Colon (tissue), 2 donors: ENCODE data around the gene DCUN1D2.

Source experiments
- FAIRE-seq: peaks from 2 replicates; lab custom pipeline; 2012; peaks lifted over from hg19 to GRCh38; lab: Jason Lieb, UNC
- donor health status: control.
- donor health status: control.

Gene DCUN1D2

DNA sequence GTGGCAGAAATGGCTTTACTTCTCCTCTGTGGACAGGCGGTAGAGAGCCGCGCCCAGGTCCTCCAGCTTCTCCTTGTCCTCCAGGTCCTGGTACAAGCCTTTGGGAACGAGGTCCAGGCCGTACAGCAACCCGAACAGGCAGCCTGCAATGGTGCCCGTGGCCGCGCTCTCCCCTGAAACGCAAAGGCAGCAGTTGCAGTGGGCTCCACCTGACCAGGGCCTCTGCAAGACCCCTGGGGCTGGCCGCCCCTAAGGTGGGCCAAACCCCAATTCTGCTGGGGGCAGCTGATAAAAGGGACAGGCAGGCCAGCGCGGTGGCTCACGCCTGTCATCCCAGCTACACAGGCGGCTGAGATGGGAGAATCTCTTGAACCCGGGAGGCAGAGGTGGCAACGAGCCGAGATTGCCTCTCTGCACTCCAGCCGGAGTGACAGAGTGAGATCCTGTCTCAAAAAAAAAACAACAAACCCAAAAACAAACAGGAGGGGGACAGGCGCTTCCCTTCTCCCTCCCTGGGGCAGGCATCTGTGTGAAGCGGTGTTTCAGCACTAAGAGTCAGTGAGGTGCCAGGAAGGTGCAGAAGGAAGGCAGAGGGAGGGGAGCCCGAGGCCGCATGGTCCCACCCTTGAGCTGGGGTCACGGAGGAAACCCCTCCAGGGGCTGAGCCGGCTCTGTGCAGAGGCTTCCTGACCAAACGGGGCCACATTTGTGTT lies 67.5 kb downstream of the DCUN1D2 start:
- FAIRE-seq, result no peak

- no peak for FAIRE-seq
Observed at GRCh38 chr13:113421673-113422270, 68.7 kb downstream of the DCUN1D2 start.

- no peak for FAIRE-seq
Observed at GRCh38 chr13:113420833-113421600, 69.5 kb downstream of the DCUN1D2 start.

DNA sequence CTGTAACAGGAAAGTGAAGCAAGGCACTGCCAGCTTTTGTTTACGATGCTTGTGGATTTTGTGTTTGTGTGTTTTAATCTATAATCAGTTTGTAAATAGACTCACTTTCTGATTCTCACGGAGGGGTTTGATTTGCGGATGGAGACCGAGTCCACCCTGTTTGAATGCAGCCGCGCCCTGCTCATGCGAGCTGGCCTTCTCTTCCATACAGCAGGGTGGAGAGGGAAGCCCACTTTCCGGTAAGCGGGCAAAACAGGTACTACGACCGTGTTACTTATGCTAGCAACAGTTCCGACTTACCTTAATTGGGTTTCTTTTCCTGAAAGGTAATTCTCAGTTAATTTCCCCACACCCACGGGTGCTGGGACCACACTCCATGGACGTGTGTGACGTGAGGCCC lies 70.3 kb downstream of the DCUN1D2 start:
- FAIRE-seq, result no peak

DNA sequence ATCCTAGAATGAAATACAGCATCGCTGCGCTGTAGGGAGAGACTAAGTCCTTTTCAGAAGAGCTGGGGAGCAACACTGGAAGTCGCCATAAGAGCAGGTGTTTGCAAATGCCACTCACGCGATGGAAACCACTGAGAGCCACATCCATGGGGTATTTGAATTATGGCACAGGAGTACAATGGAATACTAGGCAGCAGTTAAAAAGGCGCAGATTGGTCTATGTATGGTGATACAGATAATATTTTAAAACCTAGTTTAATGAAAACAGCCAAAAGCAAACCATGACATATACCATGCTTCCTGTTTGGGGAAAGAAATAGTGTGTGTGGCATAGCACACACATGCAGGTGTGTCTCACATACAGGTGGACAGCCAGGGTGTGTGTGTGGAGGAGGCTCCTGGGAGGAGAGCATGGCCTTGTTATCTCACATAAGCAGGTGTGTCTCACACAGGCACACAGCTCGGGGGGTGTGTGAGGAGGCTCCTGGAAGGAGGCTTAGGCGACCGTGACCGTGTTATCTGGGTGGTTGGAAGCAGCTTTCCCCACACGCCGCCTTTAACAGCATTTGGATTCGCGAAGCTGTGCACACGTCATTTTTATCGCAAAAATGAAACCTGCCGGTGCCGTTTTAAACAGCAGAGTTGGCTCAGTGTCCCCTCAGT lies 70.8 kb downstream of the DCUN1D2 start:
- no peak for FAIRE-seq

- no peak for FAIRE-seq
Observed at GRCh38 chr13:113418722-113419049, 71.8 kb downstream of the DCUN1D2 start.

DNA sequence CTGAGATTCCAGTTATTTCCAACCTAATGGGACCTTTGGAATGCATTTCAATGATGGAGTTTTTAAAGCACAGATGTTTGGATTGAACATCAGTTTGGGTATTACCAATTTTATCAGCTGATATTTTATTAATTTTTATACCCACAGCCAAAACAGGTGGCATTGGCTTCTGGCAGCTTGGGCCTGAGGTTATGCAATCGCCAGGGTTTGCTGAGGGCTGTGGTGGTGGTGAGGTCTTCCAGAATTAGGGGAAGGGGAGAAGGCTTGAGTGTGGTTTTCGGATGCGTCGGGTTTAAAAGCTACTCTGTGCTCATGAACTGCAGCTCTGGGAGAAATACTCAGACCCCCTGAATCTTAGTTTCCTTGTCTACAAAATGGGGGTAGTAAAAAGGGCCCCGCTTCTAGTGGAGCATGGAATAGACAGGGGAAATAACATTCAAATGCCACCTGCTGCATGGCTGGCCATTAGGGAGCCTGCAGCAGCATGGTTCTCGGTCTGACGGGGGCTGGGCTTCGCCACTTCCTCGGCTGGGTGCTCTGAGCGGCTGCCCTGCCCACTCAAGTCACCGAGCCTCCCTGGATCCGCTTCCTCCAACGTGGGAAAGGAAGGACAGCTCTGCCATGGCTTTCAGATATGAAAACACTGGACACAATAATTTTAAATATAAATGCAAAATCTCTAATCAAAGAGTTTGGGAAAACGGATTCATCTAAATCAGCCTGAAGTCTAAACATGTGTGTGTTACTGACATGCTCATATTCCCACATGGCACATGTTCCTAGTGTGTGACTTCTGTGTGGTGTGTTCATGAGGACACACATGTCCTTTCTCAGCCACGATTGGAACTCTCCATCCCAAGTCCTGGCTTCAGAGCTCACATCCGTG lies 72.4 kb downstream of the DCUN1D2 start:
- FAIRE-seq, result no peak

DNA sequence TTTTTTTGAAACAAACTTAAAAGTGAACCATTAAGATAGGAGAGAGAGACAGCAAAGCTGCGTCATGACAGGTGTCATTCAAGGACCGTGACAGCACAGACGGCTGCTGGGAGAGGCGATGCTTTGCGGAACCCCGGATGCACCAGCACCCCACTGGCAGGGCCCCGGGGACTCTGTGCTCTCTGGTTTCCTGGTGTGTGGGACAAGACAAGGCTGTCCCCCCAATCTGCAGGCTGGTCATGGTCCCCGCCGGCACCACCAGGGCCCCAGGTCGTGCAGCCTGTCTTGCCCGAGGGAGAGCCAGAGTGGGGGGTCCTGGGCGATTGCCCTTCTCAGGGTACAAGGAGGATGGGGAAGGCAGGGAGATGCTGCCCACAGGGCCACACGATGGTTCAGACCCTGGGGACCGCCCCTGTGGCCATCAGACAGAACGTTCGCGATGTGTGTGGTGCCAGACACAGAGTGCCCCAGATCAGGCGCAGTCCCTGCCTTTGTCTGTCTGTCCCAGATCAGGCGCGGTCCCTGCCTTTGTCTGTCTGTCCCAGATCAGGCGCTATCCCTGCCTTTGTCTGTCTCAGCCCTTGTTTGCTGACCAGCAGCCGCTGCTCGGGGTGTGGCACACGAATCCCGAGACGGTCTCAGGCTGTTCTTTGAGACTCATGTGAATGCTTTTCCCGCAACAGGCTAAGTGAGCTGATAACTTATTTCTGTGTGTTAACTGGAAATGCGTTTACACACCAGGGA lies 73.3 kb downstream of the DCUN1D2 start:
- no peak for FAIRE-seq

GRCh38 chr13:113415825-113416224 lies 74.7 kb downstream of the DCUN1D2 start:
- FAIRE-seq, result no peak

DNA sequence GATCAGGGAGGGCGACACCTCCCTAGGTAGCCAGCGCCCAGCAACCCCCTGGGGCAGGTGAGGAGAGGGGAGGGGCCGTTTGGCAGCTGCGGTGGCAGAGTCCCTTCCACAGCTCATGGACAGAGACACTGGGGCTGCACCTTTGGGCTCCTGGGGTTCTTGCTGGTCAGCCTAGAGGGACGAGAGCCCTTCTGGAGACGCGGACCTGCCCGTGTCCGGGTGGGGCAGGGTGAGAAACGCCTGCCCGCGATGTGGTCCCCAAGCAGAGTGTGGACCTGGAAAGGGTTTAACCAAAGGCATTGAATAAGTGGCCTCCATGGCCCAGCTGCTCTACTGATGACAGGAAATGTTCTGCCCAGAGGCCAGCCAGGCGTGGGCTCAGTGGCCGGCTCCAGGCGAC lies 75.5 kb downstream of the DCUN1D2 start:
- no peak for FAIRE-seq

GRCh38 chr13:113414335-113414734 lies 76.2 kb downstream of the DCUN1D2 start:
- FAIRE-seq, result no peak

- no peak for FAIRE-seq
Observed at GRCh38 chr13:113413898-113414282, 76.6 kb downstream of the DCUN1D2 start.

GRCh38 chr13:113413178-113413897 lies 77.2 kb downstream of the DCUN1D2 start:
- FAIRE-seq, result no peak

- no peak for FAIRE-seq
Observed at GRCh38 chr13:113412440-113412839, 78.1 kb downstream of the DCUN1D2 start.

DNA sequence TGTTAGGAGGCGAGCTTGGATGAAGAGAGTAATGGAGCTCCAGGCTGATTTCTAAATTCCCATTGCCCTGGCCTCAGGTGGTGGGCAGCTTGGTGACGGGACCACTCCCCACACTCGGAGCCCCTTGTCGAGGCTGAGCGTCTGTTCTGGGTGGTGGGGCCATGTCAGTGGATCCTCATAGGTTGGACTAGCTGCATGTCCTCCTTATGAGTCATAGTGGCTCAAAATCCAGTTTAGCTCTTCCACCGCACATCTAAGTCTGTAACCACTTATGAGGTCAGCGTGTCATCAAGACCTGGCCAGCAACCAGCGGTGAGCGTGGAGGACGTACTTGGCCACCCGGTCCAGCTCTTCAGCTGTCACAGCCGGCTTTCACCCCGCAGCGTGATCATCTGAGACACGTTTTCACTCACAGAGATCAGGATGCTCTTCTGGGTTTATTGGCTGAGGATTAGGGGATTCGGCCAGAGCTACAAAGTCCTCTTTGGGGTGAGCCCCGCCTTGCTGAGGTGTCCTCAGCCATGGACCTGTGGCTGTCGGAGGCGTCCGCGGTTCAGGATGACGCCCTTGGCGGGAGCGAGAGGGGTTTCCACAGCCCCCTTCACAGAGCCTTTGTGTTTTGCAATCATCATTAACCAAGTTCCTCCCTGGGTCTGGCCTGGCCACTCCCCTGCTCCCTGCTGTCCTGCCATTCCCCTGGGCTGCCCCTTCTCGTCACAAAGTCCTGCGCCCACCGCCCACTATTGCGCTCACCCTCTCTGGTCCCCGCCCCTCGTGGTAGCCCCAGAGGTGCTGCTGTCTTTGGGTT lies 79.1 kb downstream of the DCUN1D2 start:
- FAIRE-seq, result no peak

- no peak for FAIRE-seq
Observed at GRCh38 chr13:113410472-113411201, 79.9 kb downstream of the DCUN1D2 start.

- FAIRE-seq, result no peak
Observed at GRCh38 chr13:113408562-113408961, 81.9 kb downstream of the DCUN1D2 start.

GRCh38 chr13:113407531-113408393 lies 82.7 kb downstream of the DCUN1D2 start:
- FAIRE-seq, result no peak
